Stomach (tissue), 9 donors: Measurements from ENCODE around the gene SARDH. TPM values are rescaled to one million over a fixed set of nuclear protein-coding genes. Genes with fewer than 3 reads are reported as not detected.

Source experiments
- DNase-seq, 2 donors: peaks; one replicate each; pipeline versions ENCODE4 v3.0.0 to v3.0.0-alpha.2; 2013 to 2019
- H3K27ac ChIP-seq, 5 donors: fragments of 200-600 bp in 4 of 5; sonication (generic) in 4 of 5; one replicate each; pipeline ENCODE4 v1.5.1; 2013 to 2019; ENCODE audit warnings: mild to moderate bottlenecking in 1 of 5, moderate library complexity in 1 of 5
- H3K27me3 ChIP-seq, 3 donors: fragments of 200-600 bp; sonication (generic); one replicate each; pipeline ENCODE4 v1.5.1; 2017 to 2019; ENCODE audit warnings: mixed run types in 1 of 3
- H3K36me3 ChIP-seq, 4 donors: fragments of 200-600 bp; sonication (generic); 1 replicate in 3 of 4; 2 replicates in 1 of 4; pipeline ENCODE4 v1.5.1; 2016 to 2019
- H3K4me1 ChIP-seq, 4 donors: fragments of 200-600 bp; sonication (generic); one replicate each; pipeline ENCODE4 v1.5.1; 2016 to 2019
- H3K4me3 ChIP-seq, 4 donors: fragments of 200-600 bp; sonication (generic) in 3 of 4; one replicate each; pipeline ENCODE4 v1.5.1; 2016 to 2019; ENCODE audit warnings: mild to moderate bottlenecking in 1 of 4
- H3K9me3 ChIP-seq, 4 donors: fragments of 200-600 bp; sonication (generic); one replicate each; pipeline ENCODE4 v1.5.1; 2016 to 2019
- CTCF ChIP-seq, 7 experiments: fragments of 450-650 bp in 4 of 7; fragments of 200-600 bp in 3 of 7; sonication (generic) in 3 of 7; IDR thresholded peaks; one replicate each; pipeline ENCODE4 v1.5.1; 2016 to 2019; ENCODE audit warnings: antibody characterized with exemption in 7 of 7, control low read depth in 2 of 7, mild to moderate bottlenecking in 1 of 7
- EP300 ChIP-seq: sonication (generic); formaldehyde crosslinking; IDR thresholded peaks from one replicate; pipeline ENCODE4 v1.6.1; 2017; ENCODE audit warnings: antibody characterized with exemption
- POLR2A ChIP-seq, 4 donors: fragments of 450-650 bp; IDR thresholded peaks; one replicate each; pipeline ENCODE4 v1.6.1; 2016; ENCODE audit warnings: antibody characterized with exemption in 4 of 4, control low read depth in 2 of 4, mild to moderate bottlenecking in 1 of 4, moderate library complexity in 1 of 4
- POLR2AphosphoS5 ChIP-seq, 3 donors: sonication (generic); formaldehyde crosslinking; IDR thresholded peaks; one replicate each; pipeline ENCODE4 v1.6.1; 2016; ENCODE audit warnings: antibody characterized with exemption in 3 of 3
- WGBS, 5 donors: extraction: QIAGEN DNeasy Blood & Tissue Kit in 3 of 5; methylation state at CpG; one replicate each; pipeline versions ENCODE4 v1.1.5 to v1.1.7; 2013 to 2018; 5-methylcytosine and 5-hydroxymethylcytosine counted together
- intact Hi-C: fragments of 100-400 bp; cut with DNase I; formaldehyde crosslinking; loops from one replicate; pipeline ENCODE4 v1.15.1; 2023; ENCODE audit warnings: low total_unique reads
- polyA plus RNA-seq, 3 donors: library from polyadenylated mRNA; stranded (reverse); fragments of 200-250 nt; gene quantifications; one replicate each; pipeline ENCODE4 v1.2.3, GENCODE V29; 2013
- total RNA-seq, 5 donors: library from RNA; depleted of rRNA; stranded (reverse); fragments of >200 nt; gene quantifications; one replicate each; pipeline versions ENCODE4 v1.1.0 to v1.2.3, GENCODE V29; 2014 to 2016
- donor health status: healthy with polysubstance abuse.
- donor health status: Bipolar disorder and iron deficiency.
- donor health status: healthy.

The SARDH gene
- total and polyA plus RNA-seq, 8 donors, result 0.76 to 15.2 (median 2.6) TPM; not detected in 1

- H3K27ac ChIP-seq, result no peak overlapping the region
- peaks cover 10 to 17% (median 15%) of the 10 kb centered on the region in 4 donors for H3K4me1 ChIP-seq
- no peaks in the 10 kb centered on the region for H3K36me3 ChIP-seq
- intact Hi-C loops, result no loop called here
- H3K9me3 ChIP-seq, result no peaks in the 10 kb centered on the region
- WGBS, 5 donors, result 7 to 11% (median 8%) methylated on average over 15 to 46 of the region's 46 CpGs
- peaks cover 3 to 83% (median 37%) of the 10 kb centered on the region in 3 donors for H3K27me3 ChIP-seq
- TF ChIP-seq EP300, result no peak
- no peak for TF ChIP-seq POLR2A (IDR thresholded peaks at IDR 0.05)
- TF ChIP-seq POLR2AphosphoS5 (IDR thresholded peaks at IDR 0.05), result no peak
- TF ChIP-seq CTCF (IDR thresholded peaks at IDR 0.05), result no peak
- DNase-seq, result peak; percentile 52 to 71
- peak overlapping the region; percentile 8 to 31 (median 20) for H3K4me3 ChIP-seq
Observed at GRCh38 chr9:133658442-133659431, 79.4 kb downstream of the SARDH start.

- H3K27me3 ChIP-seq, result peaks cover 3 to 94% (median 47%) of the 10 kb centered on the region in 3 donors
- 62 to 82% (median 74%) methylated on average over 13 of the region's 13 CpGs for WGBS, 5 donors
- no peak for TF ChIP-seq CTCF (IDR thresholded peaks at IDR 0.05)
- no peak for TF ChIP-seq POLR2AphosphoS5 (IDR thresholded peaks at IDR 0.05)
- no peak for TF ChIP-seq EP300
- no peak for TF ChIP-seq POLR2A (IDR thresholded peaks at IDR 0.05)
- H3K4me1 ChIP-seq, result peaks cover 10 to 17% (median 15%) of the 10 kb centered on the region in 4 donors
- no peaks in the 10 kb centered on the region for H3K9me3 ChIP-seq
- no peak overlapping the region for H3K4me3 ChIP-seq
- H3K27ac ChIP-seq, result no peak overlapping the region
- no peak for DNase-seq
- intact Hi-C loops, result no loop called here
- H3K36me3 ChIP-seq, result no peaks in the 10 kb centered on the region
Observed at GRCh38 chr9:133657120-133657661, 81.0 kb downstream of the SARDH start.

GRCh38 chr9:133656211-133657119 is 81.7 kb downstream of the SARDH start:
- Histone ChIP-seq H3K4me1 (peaks cover 10 to 17% (median 15%) of the 10 kb centered on the region in 4 donors), H3K27me3 (peaks cover 3 to 94% (median 52%) of the 10 kb centered on the region in 3 donors)
- TF ChIP-seq POLR2A (IDR thresholded peaks at IDR 0.05), result no peak
- TF ChIP-seq EP300, result no peak
- no peak for TF ChIP-seq POLR2AphosphoS5 (IDR thresholded peaks at IDR 0.05)
- no peak for TF ChIP-seq CTCF (IDR thresholded peaks at IDR 0.05)

GRCh38 chr9:133655701-133656100 is 82.5 kb downstream of the SARDH start:
- intact Hi-C loops, result no loop called here
- peaks cover 3 to 99% (median 50%) of the 10 kb centered on the region in 3 donors for H3K27me3 ChIP-seq
- no peaks in the 10 kb centered on the region for H3K36me3 ChIP-seq
- no peaks in the 10 kb centered on the region for H3K9me3 ChIP-seq
- 60 to 68% (median 64%) methylated on average over 13 to 14 of the region's 14 CpGs; no CpG with 5 or more reads in 1 of the 5 donors for WGBS, 5 donors
- DNase-seq, result no peak
- no peak overlapping the region for H3K27ac ChIP-seq
- H3K4me3 ChIP-seq, result no peak overlapping the region
- TF ChIP-seq EP300, result no peak
- TF ChIP-seq POLR2AphosphoS5 (IDR thresholded peaks at IDR 0.05), result no peak
- TF ChIP-seq CTCF (IDR thresholded peaks at IDR 0.05), result no peak
- TF ChIP-seq POLR2A (IDR thresholded peaks at IDR 0.05), result no peak
- H3K4me1 ChIP-seq, result peaks cover 10 to 17% (median 15%) of the 10 kb centered on the region in 4 donors

More at GRCh38 chr9:133656211-133657119, 81.7 kb downstream of the SARDH start:
- DNase-seq, result no peak
- H3K36me3 ChIP-seq, result no peaks in the 10 kb centered on the region
- no peaks in the 10 kb centered on the region for H3K9me3 ChIP-seq
- H3K4me3 ChIP-seq, result no peak overlapping the region
- 63 to 66% (median 63%) methylated on average over 28 to 36 of the region's 36 CpGs for WGBS, 5 donors
- intact Hi-C loops, result no loop called here
- H3K27ac ChIP-seq, result no peak overlapping the region
